Putamen (tissue), 1 donor: ENCODE data around the gene FAM90A1.
"Not testable (repeated sequence)": the region's sequence is repeated elsewhere in the genome, so short reads cannot be mapped to it uniquely, and the experiment has no call there.

Experiments used
- DNase-seq: peaks from one replicate; pipeline ENCODE4 v3.0.0-alpha.2; 2016; ENCODE audit warnings: low spot score

Gene FAM90A1

GRCh38 chr12:8233300-8233855 lies 6.0 kb upstream of the FAM90A1 start:
- not testable (repeated sequence) for DNase-seq

GRCh38 chr12:8231666-8232608 lies 4.5 kb upstream of the FAM90A1 start:
- not testable (repeated sequence) for DNase-seq

GRCh38 chr12:8231049-8231448 lies 3.6 kb upstream of the FAM90A1 start:
- DNase-seq, result not testable (repeated sequence)

- not testable (repeated sequence) for DNase-seq
Measured at GRCh38 chr12:8229486-8229885, 2.1 kb upstream of the FAM90A1 start.

- DNase-seq, result not testable (repeated sequence)
Measured at GRCh38 chr12:8228607-8229006, 1.2 kb upstream of the FAM90A1 start.

GRCh38 chr12:8227732-8228077 lies 287 bp upstream of the FAM90A1 start:
- DNase-seq, result not testable (repeated sequence)

GRCh38 chr12:8226355-8226754 lies 1.1 kb downstream of the FAM90A1 start:
- DNase-seq, result no peak

- DNase-seq, result not testable (repeated sequence)
Measured at GRCh38 chr12:8224782-8225181, 2.6 kb downstream of the FAM90A1 start.

- DNase-seq, result not testable (repeated sequence)
Measured at GRCh38 chr12:8223646-8224045, 3.8 kb downstream of the FAM90A1 start.

- DNase-seq, result not testable (repeated sequence)
Measured at GRCh38 chr12:8222303-8222702, 5.1 kb downstream of the FAM90A1 start.

GRCh38 chr12:8221844-8222243 lies 5.6 kb downstream of the FAM90A1 start:
- not testable (repeated sequence) for DNase-seq

- not testable (repeated sequence) for DNase-seq
Measured at GRCh38 chr12:8221375-8221774, 6.0 kb downstream of the FAM90A1 start.

GRCh38 chr12:8218711-8219382 lies 8.6 kb downstream of the FAM90A1 start:
- not testable (repeated sequence) for DNase-seq

GRCh38 chr12:8197685-8198308 lies 29.6 kb downstream of the FAM90A1 start:
- DNase-seq, result not testable (repeated sequence)

- not testable (repeated sequence) for DNase-seq
Measured at GRCh38 chr12:8188088-8188487, 39.3 kb downstream of the FAM90A1 start.

GRCh38 chr12:8184206-8184605 lies 43.2 kb downstream of the FAM90A1 start:
- not testable (repeated sequence) for DNase-seq

GRCh38 chr12:8183346-8183745 lies 44.1 kb downstream of the FAM90A1 start:
- DNase-seq, result not testable (repeated sequence)

GRCh38 chr12:8182923-8183322 lies 44.5 kb downstream of the FAM90A1 start:
- DNase-seq, result not testable (repeated sequence)

GRCh38 chr12:8181271-8181670 lies 46.1 kb downstream of the FAM90A1 start:
- not testable (repeated sequence) for DNase-seq

GRCh38 chr12:8179989-8180585 lies 47.3 kb downstream of the FAM90A1 start:
- DNase-seq, result peak; percentile 87

- DNase-seq, result not testable (repeated sequence)
Measured at GRCh38 chr12:8172911-8173310, 54.5 kb downstream of the FAM90A1 start.
